Head of caudate nucleus (tissue), 42 donors: Measurements from ENCODE around the gene ATP5ME.

Experiments used
- DNase-seq, 42 donors: peaks; one replicate each; pipeline versions ENCODE4 v3.0.0 to v3.0.0-alpha.2; 2020 to 2021; ENCODE audit warnings: mixed read lengths in 7 of 42
- intact Hi-C: fragments of 100-400 bp; cut with DNase I; formaldehyde crosslinking; loops from one replicate; pipeline ENCODE4 v1.15.0; 2022

The ATP5ME gene

GRCh38 chr4:687048-687970 lies 13.2 kb upstream of the ATP5ME start:
- intact Hi-C loops = no loop called here
- peak in 10 of 42 donors; percentile 22 to 73 (median 53) for DNase-seq

- intact Hi-C loops = no loop called here
- DNase-seq = peak in 1 of 42 donors; percentile 23
Measured at GRCh38 chr4:686413-687040, 12.5 kb upstream of the ATP5ME start.

- peak in 1 of 42 donors; percentile 24 for DNase-seq
- intact Hi-C loops = no loop called here
Measured at GRCh38 chr4:685679-686412, 11.8 kb upstream of the ATP5ME start.

GRCh38 chr4:684623-685327 lies 10.7 kb upstream of the ATP5ME start:
- peak in 1 of 42 donors; percentile 20 for DNase-seq

GRCh38 chr4:683982-684622 lies 10.0 kb upstream of the ATP5ME start:
- intact Hi-C loops = no loop called here
- DNase-seq = peak; percentile 55 to 87 (median 75)

More at GRCh38 chr4:684623-685327, 10.7 kb upstream of the ATP5ME start:
- intact Hi-C loops = no loop called here

- intact Hi-C loops = no loop called here
Measured at GRCh38 chr4:683247-683897, 9.3 kb upstream of the ATP5ME start.

GRCh38 chr4:682490-683172 lies 8.6 kb upstream of the ATP5ME start:
- intact Hi-C loops = no loop called here

More at GRCh38 chr4:683247-683897, 9.3 kb upstream of the ATP5ME start:
- peak in 1 of 42 donors; percentile 20 for DNase-seq

GRCh38 chr4:681736-682451 lies 7.8 kb upstream of the ATP5ME start:
- peak in 3 of 42 donors; percentile 16 to 78 (median 54) for DNase-seq
- intact Hi-C loops = no loop called here

More at GRCh38 chr4:682490-683172, 8.6 kb upstream of the ATP5ME start:
- peak in 1 of 42 donors; percentile 22 for DNase-seq

- peak in 9 of 42 donors; percentile 26 to 65 (median 46) for DNase-seq
- intact Hi-C loops = no loop called here
Measured at GRCh38 chr4:680928-681645, 7.0 kb upstream of the ATP5ME start.

GRCh38 chr4:680551-680927 lies 6.5 kb upstream of the ATP5ME start:
- peak in 1 of 42 donors; percentile 15 for DNase-seq
- intact Hi-C loops = no loop called here

GRCh38 chr4:680091-680490 lies 6.0 kb upstream of the ATP5ME start:
- DNase-seq = no peak
- intact Hi-C loops = no loop called here

- intact Hi-C loops = loop anchor here (10.0 kb wide), 1 partner anchor 175 kb away; no protein-coding TSS in a partner anchor
- DNase-seq = no peak
Measured at GRCh38 chr4:679629-680028, 5.6 kb upstream of the ATP5ME start.

GRCh38 chr4:679104-679481 lies 5.0 kb upstream of the ATP5ME start:
- peak in 1 of 42 donors; percentile 15 for DNase-seq
- intact Hi-C loops = loop anchor here (10.0 kb wide), 1 partner anchor 174 kb away; no protein-coding TSS in a partner anchor

- intact Hi-C loops = loop anchor here (10.0 kb wide), 1 partner anchor 174 kb away; no protein-coding TSS in a partner anchor
- no peak for DNase-seq
Measured at GRCh38 chr4:678331-679103, 4.4 kb upstream of the ATP5ME start.
